Endodermal cell (in vitro differentiated cells): Measurements from ENCODE around the gene INSC. TPM values are rescaled to one million over a fixed set of nuclear protein-coding genes. Genes with fewer than 3 reads are reported as not detected.
A peak's percentile ranks its signal among the peaks of the same experiment; 100 is the strongest.

ENCODE experiments used
- DNase-seq: peaks from one replicate; pipeline ENCODE4 v3.0.0-alpha.2; 2017
- H3K27ac ChIP-seq: 2 replicates; pipeline ENCODE4 v1.5.1; 2013; ENCODE audit warnings: mild to moderate bottlenecking, low read depth, low read length, moderate library complexity
- H3K27me3 ChIP-seq: 2 replicates; pipeline ENCODE4 v1.6.1; 2013; ENCODE audit warnings: mild to moderate bottlenecking, low read length, moderate library complexity; ENCODE audit not compliant: insufficient read depth, control insufficient read depth, poor library complexity, severe bottlenecking
- H3K36me3 ChIP-seq: 2 replicates; pipeline ENCODE4 v1.7.0; 2013; ENCODE audit warnings: mild to moderate bottlenecking, low read length, moderate library complexity; ENCODE audit not compliant: control insufficient read depth, insufficient read depth
- H3K4me1 ChIP-seq: one replicate; pipeline ENCODE4 v1.7.0; 2013; ENCODE audit warnings: low read length; ENCODE audit not compliant: control insufficient read depth, insufficient read depth
- H3K4me3 ChIP-seq: 2 replicates; pipeline ENCODE4 v1.5.1; 2013; ENCODE audit warnings: mild to moderate bottlenecking, low read length, moderate library complexity
- H3K9ac ChIP-seq: 2 replicates; pipeline ENCODE4 v1.6.1; 2013; ENCODE audit warnings: mild to moderate bottlenecking, low read length, moderate library complexity; ENCODE audit not compliant: poor library complexity, severe bottlenecking; ENCODE audit errors: extremely low read depth
- H3K9me3 ChIP-seq: 2 replicates; pipeline ENCODE4 v1.6.1; 2013; ENCODE audit warnings: mild to moderate bottlenecking, low read length, moderate library complexity; ENCODE audit not compliant: control insufficient read depth
- H3K27ac Mint-ChIP-seq: 2 replicates; pipeline ENCODE4 v1.8.0; 2020; ENCODE audit warnings: mixed read lengths
- H3K27me3 Mint-ChIP-seq: 2 replicates; pipeline ENCODE4 v1.8.0; 2021; ENCODE audit warnings: mild to moderate bottlenecking, mixed read lengths; ENCODE audit not compliant: insufficient read depth
- H3K36me3 Mint-ChIP-seq: 2 replicates; pipeline ENCODE4 v1.8.0; 2020; ENCODE audit warnings: low read depth, mixed read lengths
- H3K4me1 Mint-ChIP-seq: 2 replicates; pipeline ENCODE4 v1.8.0; 2020; ENCODE audit warnings: mixed read lengths
- H3K4me3 Mint-ChIP-seq: 2 replicates; pipeline ENCODE4 v1.8.0; 2020; ENCODE audit warnings: mild to moderate bottlenecking, moderate library complexity, mixed read lengths
- H3K9me3 Mint-ChIP-seq: 2 replicates; pipeline ENCODE4 v1.8.0; 2020; ENCODE audit warnings: mild to moderate bottlenecking, mixed read lengths
- CTCF ChIP-seq: fragments of 200-600 bp; sonication (generic); conservative IDR thresholded peaks from 2 replicates; pipeline ENCODE4 v1.5.0; 2021; ENCODE audit warnings: antibody characterized with exemption, mild to moderate bottlenecking
- WGBS, 2 experiments: methylation state at CpG; one replicate each; pipeline versions ENCODE4 v1.1.5 to v1.1.7; 2013; ENCODE audit warnings: missing lambda C conversion rate in 2 of 2, mixed read lengths in 1 of 2; ENCODE audit not compliant: insufficient coverage in 1 of 2, insufficient read length in 1 of 2; 5-methylcytosine and 5-hydroxymethylcytosine counted together
- total RNA-seq, 2 donors: library from RNA; stranded (reverse); fragmentation: NEBNext Ultra II Directional in 1 of 2; extraction: Animal tissue kit (Norgen Biotek cat#: 25700) in 1 of 2; gene quantifications; 2 replicates in 1 of 2; 3 replicates in 1 of 2; pipeline ENCODE4 v1.2.1, GENCODE V29; 2021

The INSC gene
- total RNA-seq, 2 donors from 2014 or later, result not detected

- Histone ChIP-seq H3K9ac (no peak overlapping the region), H3K9me3 (no peaks in the 10 kb centered on the region), H3K27ac (no peak overlapping the region), H3K4me1 (no peaks in the 10 kb centered on the region), H3K27me3 (peaks cover 17% of the 10 kb centered on the region), H3K4me3 (no peak overlapping the region), H3K36me3 (no peaks in the 10 kb centered on the region)
- whole genome bisulfite sequencing, 2 experiments, result 95% methylated on average over 2 of the region's 3 CpGs; no CpG with 5 or more reads in 1 of the 2 experiments
- Mint-ChIP-seq H3K36me3 (no peaks in the 10 kb centered on the region), H3K9me3 (no peaks in the 10 kb centered on the region), H3K4me1 (no peaks in the 10 kb centered on the region), H3K27me3 (peaks cover 1% of the 10 kb centered on the region), H3K27ac (no peak overlapping the region), H3K4me3 (no peak overlapping the region)
- no peak for TF ChIP-seq CTCF
- no peak for DNase-seq
Measured at GRCh38 chr11:15158351-15159015, 43.8 kb downstream of the INSC start.

- DNase-seq, result peak; percentile 61
- Mint-ChIP-seq H3K36me3 (no peaks in the 10 kb centered on the region), H3K4me1 (no peaks in the 10 kb centered on the region), H3K9me3 (no peaks in the 10 kb centered on the region), H3K27ac (no peak overlapping the region), H3K27me3 (peaks cover 1% of the 10 kb centered on the region), H3K4me3 (no peak overlapping the region)
- Histone ChIP-seq H3K4me1 (no peaks in the 10 kb centered on the region), H3K9ac (no peak overlapping the region), H3K27ac (no peak overlapping the region), H3K36me3 (no peaks in the 10 kb centered on the region), H3K27me3 (peaks cover 17% of the 10 kb centered on the region), H3K4me3 (no peak overlapping the region), H3K9me3 (no peaks in the 10 kb centered on the region)
- TF ChIP-seq CTCF, result peak; percentile 84
- 88% methylated on average over 2 of the region's 2 CpGs; no CpG with 5 or more reads in 1 of the 2 experiments for WGBS, 2 experiments
Measured at GRCh38 chr11:15159085-15159484, 44.4 kb downstream of the INSC start.

GRCh38 chr11:15161790-15162189 lies 47.1 kb downstream of the INSC start:
- 96 to 100% methylated on average over 1 of the region's 1 CpG for WGBS, 2 experiments
- peaks cover 17% of the 10 kb centered on the region for H3K27me3 ChIP-seq
- Mint-ChIP-seq H3K27me3 (peaks cover 1% of the 10 kb centered on the region), H3K4me3 (no peak overlapping the region), H3K9me3 (no peaks in the 10 kb centered on the region), H3K4me1 (no peaks in the 10 kb centered on the region), H3K27ac (no peak overlapping the region), H3K36me3 (no peaks in the 10 kb centered on the region)
- no peak overlapping the region for H3K27ac ChIP-seq
- no peak overlapping the region for H3K9ac ChIP-seq
- H3K9me3 ChIP-seq, result no peaks in the 10 kb centered on the region
- no peaks in the 10 kb centered on the region for H3K36me3 ChIP-seq
- H3K4me1 ChIP-seq, result no peaks in the 10 kb centered on the region
- TF ChIP-seq CTCF, result no peak
- H3K4me3 ChIP-seq, result no peak overlapping the region
- DNase-seq, result no peak
